SK-N-SH treated with all-trans-retinoic acid at 6 μM for 48 hours (cell line): ENCODE data around the gene ZMIZ2.

Source experiments
- ATAC-seq: fragments of 200-7000 bp; cut with Tn5 transposase; 3 replicates; pipeline ENCODE4 v1.9.1; 2020; ENCODE audit warnings: mild to moderate bottlenecking, moderate library complexity
- ARNTL ChIP-seq: fragments of 450-650 bp; formaldehyde crosslinking; IDR thresholded peaks from 2 replicates; pipeline ENCODE4 v1.5.0; 2020; ENCODE audit warnings: low read depth, mild to moderate bottlenecking, moderate library complexity, borderline replicate concordance
- BACH2 ChIP-seq: fragments of 250-450 bp; sonication (Bioruptor Pico); IDR thresholded peaks from 2 replicates; pipeline ENCODE4 v1.9.0; 2021; ENCODE audit warnings: mild to moderate bottlenecking, borderline replicate concordance
- CSRNP3 ChIP-seq: fragments of 250-450 bp; sonication (Bioruptor Pico); IDR thresholded peaks from 2 replicates; pipeline ENCODE4 v1.5.1; 2021; ENCODE audit warnings: mild to moderate bottlenecking, moderate library complexity
- ESRRG ChIP-seq: fragments of 250-450 bp; sonication (Bioruptor Pico); IDR thresholded peaks from 2 replicates; pipeline ENCODE4 v1.6.1; 2021; ENCODE audit warnings: mild to moderate bottlenecking
- GLIS3 ChIP-seq: fragments of 250-450 bp; sonication (Bioruptor Pico); IDR thresholded peaks from 2 replicates; pipeline ENCODE4 v1.5.0; 2020; ENCODE audit warnings: mild to moderate bottlenecking, moderate library complexity
- ISL1 ChIP-seq: fragments of 250-450 bp; sonication (Bioruptor Pico); IDR thresholded peaks from 2 replicates; pipeline ENCODE4 v2.1.2; 2022; ENCODE audit warnings: mild to moderate bottlenecking, moderate library complexity
- OSR1 ChIP-seq: fragments of 250-450 bp; sonication (Bioruptor Pico); IDR thresholded peaks from 2 replicates; pipeline ENCODE4 v1.8.0; 2022; ENCODE audit warnings: moderate library complexity, mild to moderate bottlenecking, inconsistent platforms
- PATZ1 ChIP-seq: fragments of 250-450 bp; sonication (Bioruptor Pico); IDR thresholded peaks from 2 replicates; pipeline ENCODE4 v1.8.0; 2020; ENCODE audit warnings: mild to moderate bottlenecking, moderate library complexity, borderline replicate concordance
- POU6F1 ChIP-seq: fragments of 250-450 bp; sonication (Bioruptor Pico); IDR thresholded peaks from 2 replicates; pipeline ENCODE4 v1.8.0; 2021; ENCODE audit warnings: low read depth, mild to moderate bottlenecking, moderate library complexity, borderline replicate concordance
- PPARA ChIP-seq: fragments of 250-450 bp; sonication (Bioruptor Pico); IDR thresholded peaks from 2 replicates; pipeline ENCODE4 v1.5.0; 2020; ENCODE audit warnings: mild to moderate bottlenecking, borderline replicate concordance
- RARB ChIP-seq: fragments of 250-450 bp; sonication (Bioruptor Pico); IDR thresholded peaks from 2 replicates; pipeline ENCODE4 v1.8.0; 2021; ENCODE audit warnings: mild to moderate bottlenecking, moderate library complexity
- SNAI2 ChIP-seq: fragments of 250-450 bp; sonication (Bioruptor Pico); IDR thresholded peaks from 2 replicates; pipeline ENCODE4 v1.5.0; 2020; ENCODE audit warnings: mild to moderate bottlenecking, moderate library complexity
- TCF4 ChIP-seq: fragments of 250-450 bp; sonication (Bioruptor Pico); IDR thresholded peaks from 2 replicates; pipeline ENCODE4 v1.8.0; 2021; ENCODE audit warnings: mild to moderate bottlenecking, moderate library complexity, borderline replicate concordance
- TOX ChIP-seq: fragments of 250-450 bp; sonication (Bioruptor Pico); IDR thresholded peaks from 2 replicates; pipeline ENCODE4 v1.8.0; 2021; ENCODE audit warnings: mild to moderate bottlenecking, moderate library complexity, borderline replicate concordance
- ZC3H10 ChIP-seq: fragments of 250-450 bp; sonication (Bioruptor Pico); IDR thresholded peaks from 2 replicates; pipeline ENCODE4 v1.5.1; 2021; ENCODE audit warnings: mild to moderate bottlenecking, moderate library complexity
- ZFP3 ChIP-seq: fragments of 250-450 bp; sonication (Bioruptor Pico); IDR thresholded peaks from 2 replicates; pipeline ENCODE4 v1.5.0; 2020; ENCODE audit warnings: mild to moderate bottlenecking, moderate library complexity
- ZFP30 ChIP-seq: fragments of 450-650 bp; formaldehyde crosslinking; IDR thresholded peaks from 2 replicates; pipeline ENCODE4 v1.5.0; 2022; ENCODE audit warnings: mild to moderate bottlenecking, moderate library complexity
- ZNF565 ChIP-seq: fragments of 450-650 bp; formaldehyde crosslinking; conservative IDR thresholded peaks from 2 replicates; pipeline ENCODE4 v1.5.0; 2020; ENCODE audit warnings: low read depth, mild to moderate bottlenecking, moderate library complexity
- ZNF70 ChIP-seq: fragments of 450-650 bp; formaldehyde crosslinking; IDR thresholded peaks from 2 replicates; pipeline ENCODE4 v1.5.0; 2020; ENCODE audit warnings: mild to moderate bottlenecking, moderate library complexity
- ZNF8 ChIP-seq: fragments of 450-650 bp; formaldehyde crosslinking; IDR thresholded peaks from 2 replicates; pipeline ENCODE4 v1.5.0; 2020; ENCODE audit warnings: mild to moderate bottlenecking, moderate library complexity

Gene ZMIZ2

GRCh38 chr7:44762726-44763522 is 14.3 kb downstream of the ZMIZ2 start:
- no peak for ATAC-seq
- TF ChIP-seq BACH2 (CRISPR knock-in tag) (no peak), SNAI2 (CRISPR knock-in tag) (no peak), ZFP30 (CRISPR knock-in tag) (no peak), OSR1 (no peak), ZNF565 (no peak), ARNTL (CRISPR knock-in tag) (no peak), ESRRG (CRISPR knock-in tag) (no peak), CSRNP3 (CRISPR knock-in tag) (no peak), ZC3H10 (CRISPR knock-in tag) (no peak), PATZ1 (CRISPR knock-in tag) (no peak), ISL1 (CRISPR knock-in tag) (no peak), ZNF8 (CRISPR knock-in tag) (no peak), TOX (CRISPR knock-in tag) (no peak), TCF4 (CRISPR knock-in tag) (no peak), RARB (CRISPR knock-in tag) (no peak), PPARA (CRISPR knock-in tag) (no peak), POU6F1 (CRISPR knock-in tag) (no peak), ZFP3 (CRISPR knock-in tag) (no peak), GLIS3 (CRISPR knock-in tag) (no peak)
- TF ChIP-seq, all 23 proteins: peak for 0

GRCh38 chr7:44764081-44764480 is 15.4 kb downstream of the ZMIZ2 start:
- ATAC-seq, result no peak
- TF ChIP-seq ARNTL (CRISPR knock-in tag) (no peak), ZNF565 (no peak), ESRRG (CRISPR knock-in tag) (no peak), ISL1 (CRISPR knock-in tag) (no peak), OSR1 (no peak), RARB (CRISPR knock-in tag) (no peak), ZFP30 (CRISPR knock-in tag) (no peak), ZC3H10 (CRISPR knock-in tag) (no peak), ZNF70 (CRISPR knock-in tag) (no peak)

- no peak for ATAC-seq
- TF ChIP-seq POU6F1 (CRISPR knock-in tag) (no peak), ZC3H10 (CRISPR knock-in tag) (no peak), ESRRG (CRISPR knock-in tag) (no peak), GLIS3 (CRISPR knock-in tag) (no peak), ARNTL (CRISPR knock-in tag) (no peak), BACH2 (CRISPR knock-in tag) (no peak)
These were observed 16.3 kb downstream of the ZMIZ2 start for GRCh38 chr7:44764665-44765578.
